ENCODE results near the gene CX3CR1.
"Not testable (repeated sequence)": the region's sequence is repeated elsewhere in the genome, so short reads cannot be mapped to it uniquely, and the experiment has no call there.

CX3CR1 gene

GRCh38 chr3:39264053-39264452 is 15.8 kb downstream of the CX3CR1 start:
- no peak for DNase-seq

GRCh38 chr3:39263576-39263975 is 16.3 kb downstream of the CX3CR1 start:
- DNase-seq, result no peak

GRCh38 chr3:39262846-39263245 is 17.0 kb downstream of the CX3CR1 start:
- no peak for DNase-seq

GRCh38 chr3:39261726-39262125 is 18.1 kb downstream of the CX3CR1 start:
- no peak for DNase-seq

GRCh38 chr3:39260957-39261356 is 18.9 kb downstream of the CX3CR1 start:
- peak in 5 of 6 experiments; percentile 27 to 46 (median 41) for DNase-seq

- no peak for DNase-seq
These were observed 19.5 kb downstream of the CX3CR1 start for GRCh38 chr3:39260318-39260717.

GRCh38 chr3:39255503-39256325 is 24.1 kb downstream of the CX3CR1 start:
- DNase-seq, result no peak

GRCh38 chr3:39254806-39255449 is 24.9 kb downstream of the CX3CR1 start:
- no peak for DNase-seq

- DNase-seq, result no peak
These were observed 28.3 kb downstream of the CX3CR1 start for GRCh38 chr3:39251576-39251975.

GRCh38 chr3:39250116-39250747 is 29.6 kb downstream of the CX3CR1 start:
- DNase-seq, result no peak

GRCh38 chr3:39249453-39250115 is 30.3 kb downstream of the CX3CR1 start:
- DNase-seq, result no peak

GRCh38 chr3:39241561-39241960 is 38.3 kb downstream of the CX3CR1 start:
- DNase-seq, result no peak

- DNase-seq, result no peak
These were observed 42.8 kb downstream of the CX3CR1 start for GRCh38 chr3:39237027-39237426.

- peak in 1 of 6 experiments; percentile 3 for DNase-seq
These were observed 45.2 kb downstream of the CX3CR1 start for GRCh38 chr3:39234651-39235050.

- DNase-seq, result no peak
These were observed 47.0 kb downstream of the CX3CR1 start for GRCh38 chr3:39232859-39233258.

- DNase-seq, result no peak
These were observed 49.4 kb downstream of the CX3CR1 start for GRCh38 chr3:39230453-39230852.

- no peak for DNase-seq
These were observed 51.3 kb downstream of the CX3CR1 start for GRCh38 chr3:39228496-39228895.

- not testable (repeated sequence) for DNase-seq
These were observed 52.2 kb downstream of the CX3CR1 start for GRCh38 chr3:39227596-39227995.

GRCh38 chr3:39226106-39226741 is 53.6 kb downstream of the CX3CR1 start:
- DNase-seq, result no peak

- no peak for DNase-seq
These were observed 55.5 kb downstream of the CX3CR1 start for GRCh38 chr3:39224288-39224687.

GRCh38 chr3:39222939-39223338 is 56.9 kb downstream of the CX3CR1 start:
- no peak for DNase-seq

- DNase-seq, result no peak
These were observed 57.4 kb downstream of the CX3CR1 start for GRCh38 chr3:39222462-39222861.

- DNase-seq, result no peak
These were observed 58.7 kb downstream of the CX3CR1 start for GRCh38 chr3:39221141-39221530.

Measured in stimulated activated naive CD4-positive, alpha-beta T cell (primary cell).